GM23338 (cell line): Measurements from ENCODE around the gene C2orf81. TPM values are rescaled to one million over a fixed set of nuclear protein-coding genes. Genes with fewer than 3 reads are reported as not detected.

Experiments used
- ATAC-seq: fragments of 200-7000 bp; cut with Tn5 transposase; 3 replicates; pipeline ENCODE4 v1.9.1; 2020
- DNase-seq: peaks from one replicate; pipeline ENCODE4 v3.0.0-alpha.2; 2015; ENCODE audit warnings: low spot score
- H2AFZ ChIP-seq: fragments of 200-600 bp; sonication (generic); 2 replicates; pipeline ENCODE4 v1.8.0; 2016; ENCODE audit warnings: antibody characterized with exemption, mild to moderate bottlenecking, moderate library complexity
- H3F3A ChIP-seq: fragments of 200-600 bp; sonication (generic); replicated peaks from 2 replicates; pipeline ENCODE4 v1.8.0; 2017; ENCODE audit warnings: antibody characterized with exemption, mixed run types, low read depth
- H3K27ac ChIP-seq: fragments of 200-600 bp; sonication (generic); 2 replicates; pipeline ENCODE4 v1.6.1; 2016; ENCODE audit warnings: low read depth
- H3K27me3 ChIP-seq: fragments of 200-600 bp; sonication (generic); 2 replicates; pipeline ENCODE4 v1.8.0; 2016; ENCODE audit warnings: mild to moderate bottlenecking, mixed run types, moderate library complexity; ENCODE audit not compliant: insufficient read depth
- H3K36me3 ChIP-seq: fragments of 200-600 bp; sonication (generic); 2 replicates; pipeline ENCODE4 v1.8.0; 2016; ENCODE audit warnings: mild to moderate bottlenecking; ENCODE audit not compliant: insufficient read depth
- H3K4me1 ChIP-seq: fragments of 200-600 bp; sonication (generic); 2 replicates; pipeline ENCODE4 v1.8.0; 2016; ENCODE audit warnings: mild to moderate bottlenecking, moderate library complexity; ENCODE audit not compliant: insufficient read depth
- H3K4me2 ChIP-seq: fragments of 200-600 bp; sonication (generic); 2 replicates; pipeline ENCODE4 v1.7.1; 2017; ENCODE audit warnings: mixed run types
- H3K4me3 ChIP-seq: fragments of 200-600 bp; sonication (generic); 2 replicates; pipeline ENCODE4 v1.6.1; 2016; ENCODE audit warnings: mixed run types
- H3K79me2 ChIP-seq: fragments of 200-600 bp; sonication (generic); replicated peaks from 2 replicates; pipeline ENCODE4 v1.8.0; 2017; ENCODE audit warnings: mild to moderate bottlenecking; ENCODE audit not compliant: insufficient read depth
- H3K9me2 ChIP-seq: fragments of 200-600 bp; sonication (generic); 2 replicates; pipeline ENCODE4 v1.8.0; 2017; ENCODE audit not compliant: insufficient read depth
- H4K20me1 ChIP-seq: fragments of 200-600 bp; sonication (generic); replicated peaks from 2 replicates; pipeline ENCODE4 v1.8.0; 2017; ENCODE audit warnings: mild to moderate bottlenecking; ENCODE audit not compliant: insufficient read depth
- H3K27ac Mint-ChIP-seq: 2 replicates; pipeline ENCODE4 v1.8.0; 2020; ENCODE audit warnings: inconsistent platforms, mild to moderate bottlenecking, moderate library complexity, mixed read lengths
- H3K27me3 Mint-ChIP-seq: 3 replicates; pipeline ENCODE4 v1.8.0; 2022; ENCODE audit warnings: low read depth, mild to moderate bottlenecking, moderate library complexity, mixed read lengths, inconsistent platforms; ENCODE audit not compliant: insufficient read depth, poor library complexity
- H3K36me3 Mint-ChIP-seq: 3 replicates; pipeline ENCODE4 v1.8.0; 2021; ENCODE audit warnings: low read depth, mild to moderate bottlenecking, inconsistent platforms, moderate library complexity, mixed read lengths
- H3K4me1 Mint-ChIP-seq: 3 replicates; pipeline ENCODE4 v1.8.0; 2020; ENCODE audit warnings: mild to moderate bottlenecking, inconsistent platforms, mixed read lengths
- H3K4me3 Mint-ChIP-seq: 3 replicates; pipeline ENCODE4 v1.8.0; 2021; ENCODE audit warnings: moderate library complexity, mild to moderate bottlenecking, inconsistent platforms, mixed read lengths
- H3K9me3 Mint-ChIP-seq: 3 replicates; pipeline ENCODE4 v1.8.0; 2020; ENCODE audit warnings: moderate library complexity, mild to moderate bottlenecking, inconsistent platforms, mixed read lengths
- CREB1 ChIP-seq: fragments of 250-450 bp; sonication (Bioruptor Pico); IDR thresholded peaks from 2 replicates; pipeline ENCODE4 v1.5.0; 2020; ENCODE audit warnings: low read depth, mild to moderate bottlenecking, moderate library complexity
- EZH2 ChIP-seq: fragments of 200-600 bp; sonication (generic); IDR thresholded peaks from one replicate; pipeline ENCODE4 v1.8.0; 2017; ENCODE audit warnings: antibody characterized with exemption, mild to moderate bottlenecking, low read depth; ENCODE audit not compliant: unreplicated experiment
- EZH2phosphoT487 ChIP-seq: fragments of 200-600 bp; sonication (generic); IDR thresholded peaks from one replicate; pipeline ENCODE4 v1.8.1; 2018; ENCODE audit warnings: antibody characterized with exemption; ENCODE audit not compliant: unreplicated experiment
- JUNB ChIP-seq: IDR thresholded peaks from one replicate; pipeline ENCODE4 v1.6.1; 2016; ENCODE audit warnings: antibody characterized with exemption; ENCODE audit not compliant: unreplicated experiment
- NANOG ChIP-seq: IDR thresholded peaks from 2 replicates; pipeline ENCODE4 v1.6.1; 2016; ENCODE audit warnings: antibody characterized with exemption, borderline replicate concordance
- POLR2AphosphoS5 ChIP-seq: IDR thresholded peaks from 2 replicates; pipeline ENCODE4 v1.6.1; 2016; ENCODE audit warnings: antibody characterized with exemption, low read depth
- STAT1 ChIP-seq: IDR thresholded peaks from one replicate; pipeline ENCODE4 v1.6.1; 2016; ENCODE audit warnings: antibody characterized with exemption; ENCODE audit not compliant: unreplicated experiment
- ZNF114 ChIP-seq: fragments of 250-450 bp; sonication (Bioruptor Pico); IDR thresholded peaks from 2 replicates; pipeline ENCODE4 v1.5.0; 2020; ENCODE audit warnings: mild to moderate bottlenecking, moderate library complexity
- ZNF331 ChIP-seq: fragments of 250-450 bp; sonication (Bioruptor Pico); IDR thresholded peaks from 2 replicates; pipeline ENCODE4 v1.5.0; 2020; ENCODE audit warnings: low read depth, mild to moderate bottlenecking, moderate library complexity
- long read RNA-seq: library from polyadenylated mRNA; unstranded; transcript quantifications from one replicate; pipeline ENCODE4 v2.0.0, GENCODE V29; 2020; ENCODE audit not compliant: unreplicated experiment
- polyA plus RNA-seq: library from polyadenylated mRNA; unstranded; fragments of >200 nt; fragmentation: Nextera tagmentation; extraction: Ambion mirVana; gene quantifications from 2 replicates; pipeline ENCODE4 v1.2.1, GENCODE V29; 2016
- total RNA-seq: library from RNA; depleted of rRNA; stranded (reverse); fragments of >200 nt; shearing (Covaris generic); gene quantifications from 2 replicates; pipeline ENCODE4 v1.2.3, GENCODE V29; 2014; rRNA removed
- TF ChIP-seq, protein P1 (sequence below), 2 experiments: fragments of 200-600 bp in 1 of 2; sonication (generic) in 1 of 2; conservative IDR thresholded peaks; 2 replicates each; pipeline versions ENCODE4 v1.5.1 to v1.6.1; 2016 to 2017; ENCODE audit warnings: antibody characterized with exemption in 2 of 2, low read depth in 2 of 2, mild to moderate bottlenecking in 2 of 2, moderate library complexity in 1 of 2
- TF ChIP-seq, protein P2 (sequence below): IDR thresholded peaks from 2 replicates; pipeline ENCODE4 v1.6.1; 2016; ENCODE audit warnings: antibody characterized with exemption
- TF ChIP-seq, protein P3 (sequence below): fragments of 250-450 bp; sonication (Bioruptor Pico); IDR thresholded peaks from 2 replicates; pipeline ENCODE4 v1.5.0; 2020; ENCODE audit warnings: mild to moderate bottlenecking, moderate library complexity
- TF ChIP-seq, protein P4 (sequence below): IDR thresholded peaks from one replicate; pipeline ENCODE4 v1.6.1; 2018; ENCODE audit warnings: antibody characterized with exemption; ENCODE audit not compliant: unreplicated experiment

The C2orf81 gene
- total RNA-seq (4.6 TPM in 2 replicates), polyA plus RNA-seq (3.7 and 3.8 TPM in 2 replicates)
- long read RNA-seq, partial matches to known transcripts = 0 of 3 reads
- long read RNA-seq, other reads (novel, unspliced or antisense) = 0 of 3 reads

DNA sequence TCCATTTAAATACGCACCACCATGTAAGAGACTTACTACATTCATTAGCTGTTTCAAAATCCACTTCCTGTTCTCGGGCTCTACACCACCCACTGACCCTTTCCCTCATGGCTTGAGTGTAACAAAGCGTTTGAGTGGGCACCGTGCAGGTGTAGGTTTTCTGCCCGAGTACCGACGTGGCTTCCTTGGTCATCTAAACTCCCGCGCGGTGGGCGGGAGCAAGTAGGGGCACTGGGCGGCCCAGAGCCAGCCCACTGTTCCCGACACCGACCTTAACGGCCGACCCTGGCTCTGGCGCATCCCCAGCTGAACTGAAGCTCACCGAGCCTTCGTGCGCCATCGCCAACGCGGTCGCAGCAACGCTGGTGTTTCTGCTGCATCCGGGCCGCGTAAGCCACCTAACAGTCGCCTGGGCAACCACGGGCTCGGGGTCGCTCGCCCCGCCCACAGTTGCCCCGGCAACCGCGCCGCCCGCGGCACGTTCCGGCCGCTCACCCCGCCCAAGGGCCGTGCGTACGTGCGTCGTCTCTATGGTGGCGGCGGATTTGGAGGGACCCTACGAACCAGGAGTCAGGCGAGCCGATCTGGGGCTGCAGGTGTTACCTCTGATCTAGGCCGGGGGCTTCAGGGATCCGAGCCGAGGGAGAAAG lies at the start of gene C2orf81, which contains the start of gene WDR54:
Gene C2orf81, minus strand, starts transcription at position 399 of the 650 bp plus-strand sequence. Its CDS starts 59 bp downstream, at position 340.
Gene WDR54, plus strand, starts transcription at position 510 of the 650 bp plus-strand sequence. CDS start 424 bp downstream, outside the sequence.
- Mint-ChIP-seq H3K9me3 (no peaks in the 10 kb centered on the region), H3K27me3 (peaks cover 46% of the 10 kb centered on the region), H3K36me3 (peaks cover 15% of the 10 kb centered on the region), H3K4me1 (peaks cover 17% of the 10 kb centered on the region), H3K27ac (peak within 1 kb of the TSS; percentile 95), H3K4me3 (peak within 1 kb of the TSS; percentile 95)
- H4K20me1 ChIP-seq = no peaks in the 10 kb centered on the region; the same call in 1 of the 2 replicates
- H3K4me2 ChIP-seq = peak within 1 kb of the TSS; percentile 87
- ATAC-seq (peak; percentile 86), DNase-seq (peak; percentile 96)
- peaks cover 17% of the 10 kb centered on the region for H3K27me3 ChIP-seq
- TF ChIP-seq CREB1 (CRISPR knock-in tag) = peak; percentile 26
- TF ChIP-seq STAT1 = no peak
- no peak for TF ChIP-seq EZH2
- TF ChIP-seq, protein P1, sequence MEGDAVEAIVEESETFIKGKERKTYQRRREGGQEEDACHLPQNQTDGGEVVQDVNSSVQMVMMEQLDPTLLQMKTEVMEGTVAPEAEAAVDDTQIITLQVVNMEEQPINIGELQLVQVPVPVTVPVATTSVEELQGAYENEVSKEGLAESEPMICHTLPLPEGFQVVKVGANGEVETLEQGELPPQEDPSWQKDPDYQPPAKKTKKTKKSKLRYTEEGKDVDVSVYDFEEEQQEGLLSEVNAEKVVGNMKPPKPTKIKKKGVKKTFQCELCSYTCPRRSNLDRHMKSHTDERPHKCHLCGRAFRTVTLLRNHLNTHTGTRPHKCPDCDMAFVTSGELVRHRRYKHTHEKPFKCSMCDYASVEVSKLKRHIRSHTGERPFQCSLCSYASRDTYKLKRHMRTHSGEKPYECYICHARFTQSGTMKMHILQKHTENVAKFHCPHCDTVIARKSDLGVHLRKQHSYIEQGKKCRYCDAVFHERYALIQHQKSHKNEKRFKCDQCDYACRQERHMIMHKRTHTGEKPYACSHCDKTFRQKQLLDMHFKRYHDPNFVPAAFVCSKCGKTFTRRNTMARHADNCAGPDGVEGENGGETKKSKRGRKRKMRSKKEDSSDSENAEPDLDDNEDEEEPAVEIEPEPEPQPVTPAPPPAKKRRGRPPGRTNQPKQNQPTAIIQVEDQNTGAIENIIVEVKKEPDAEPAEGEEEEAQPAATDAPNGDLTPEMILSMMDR (conservative IDR thresholded peaks at IDR 0.05; ENCODE audit: low read depth in 2 of 2) = no peak
- TF ChIP-seq, protein P2, sequence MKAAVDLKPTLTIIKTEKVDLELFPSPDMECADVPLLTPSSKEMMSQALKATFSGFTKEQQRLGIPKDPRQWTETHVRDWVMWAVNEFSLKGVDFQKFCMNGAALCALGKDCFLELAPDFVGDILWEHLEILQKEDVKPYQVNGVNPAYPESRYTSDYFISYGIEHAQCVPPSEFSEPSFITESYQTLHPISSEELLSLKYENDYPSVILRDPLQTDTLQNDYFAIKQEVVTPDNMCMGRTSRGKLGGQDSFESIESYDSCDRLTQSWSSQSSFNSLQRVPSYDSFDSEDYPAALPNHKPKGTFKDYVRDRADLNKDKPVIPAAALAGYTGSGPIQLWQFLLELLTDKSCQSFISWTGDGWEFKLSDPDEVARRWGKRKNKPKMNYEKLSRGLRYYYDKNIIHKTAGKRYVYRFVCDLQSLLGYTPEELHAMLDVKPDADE = peak; percentile 51; the same call in 1 of the 2 replicates
- no peak for TF ChIP-seq JUNB
- TF ChIP-seq ZNF331 (CRISPR knock-in tag) = no peak
- TF ChIP-seq, protein P3, sequence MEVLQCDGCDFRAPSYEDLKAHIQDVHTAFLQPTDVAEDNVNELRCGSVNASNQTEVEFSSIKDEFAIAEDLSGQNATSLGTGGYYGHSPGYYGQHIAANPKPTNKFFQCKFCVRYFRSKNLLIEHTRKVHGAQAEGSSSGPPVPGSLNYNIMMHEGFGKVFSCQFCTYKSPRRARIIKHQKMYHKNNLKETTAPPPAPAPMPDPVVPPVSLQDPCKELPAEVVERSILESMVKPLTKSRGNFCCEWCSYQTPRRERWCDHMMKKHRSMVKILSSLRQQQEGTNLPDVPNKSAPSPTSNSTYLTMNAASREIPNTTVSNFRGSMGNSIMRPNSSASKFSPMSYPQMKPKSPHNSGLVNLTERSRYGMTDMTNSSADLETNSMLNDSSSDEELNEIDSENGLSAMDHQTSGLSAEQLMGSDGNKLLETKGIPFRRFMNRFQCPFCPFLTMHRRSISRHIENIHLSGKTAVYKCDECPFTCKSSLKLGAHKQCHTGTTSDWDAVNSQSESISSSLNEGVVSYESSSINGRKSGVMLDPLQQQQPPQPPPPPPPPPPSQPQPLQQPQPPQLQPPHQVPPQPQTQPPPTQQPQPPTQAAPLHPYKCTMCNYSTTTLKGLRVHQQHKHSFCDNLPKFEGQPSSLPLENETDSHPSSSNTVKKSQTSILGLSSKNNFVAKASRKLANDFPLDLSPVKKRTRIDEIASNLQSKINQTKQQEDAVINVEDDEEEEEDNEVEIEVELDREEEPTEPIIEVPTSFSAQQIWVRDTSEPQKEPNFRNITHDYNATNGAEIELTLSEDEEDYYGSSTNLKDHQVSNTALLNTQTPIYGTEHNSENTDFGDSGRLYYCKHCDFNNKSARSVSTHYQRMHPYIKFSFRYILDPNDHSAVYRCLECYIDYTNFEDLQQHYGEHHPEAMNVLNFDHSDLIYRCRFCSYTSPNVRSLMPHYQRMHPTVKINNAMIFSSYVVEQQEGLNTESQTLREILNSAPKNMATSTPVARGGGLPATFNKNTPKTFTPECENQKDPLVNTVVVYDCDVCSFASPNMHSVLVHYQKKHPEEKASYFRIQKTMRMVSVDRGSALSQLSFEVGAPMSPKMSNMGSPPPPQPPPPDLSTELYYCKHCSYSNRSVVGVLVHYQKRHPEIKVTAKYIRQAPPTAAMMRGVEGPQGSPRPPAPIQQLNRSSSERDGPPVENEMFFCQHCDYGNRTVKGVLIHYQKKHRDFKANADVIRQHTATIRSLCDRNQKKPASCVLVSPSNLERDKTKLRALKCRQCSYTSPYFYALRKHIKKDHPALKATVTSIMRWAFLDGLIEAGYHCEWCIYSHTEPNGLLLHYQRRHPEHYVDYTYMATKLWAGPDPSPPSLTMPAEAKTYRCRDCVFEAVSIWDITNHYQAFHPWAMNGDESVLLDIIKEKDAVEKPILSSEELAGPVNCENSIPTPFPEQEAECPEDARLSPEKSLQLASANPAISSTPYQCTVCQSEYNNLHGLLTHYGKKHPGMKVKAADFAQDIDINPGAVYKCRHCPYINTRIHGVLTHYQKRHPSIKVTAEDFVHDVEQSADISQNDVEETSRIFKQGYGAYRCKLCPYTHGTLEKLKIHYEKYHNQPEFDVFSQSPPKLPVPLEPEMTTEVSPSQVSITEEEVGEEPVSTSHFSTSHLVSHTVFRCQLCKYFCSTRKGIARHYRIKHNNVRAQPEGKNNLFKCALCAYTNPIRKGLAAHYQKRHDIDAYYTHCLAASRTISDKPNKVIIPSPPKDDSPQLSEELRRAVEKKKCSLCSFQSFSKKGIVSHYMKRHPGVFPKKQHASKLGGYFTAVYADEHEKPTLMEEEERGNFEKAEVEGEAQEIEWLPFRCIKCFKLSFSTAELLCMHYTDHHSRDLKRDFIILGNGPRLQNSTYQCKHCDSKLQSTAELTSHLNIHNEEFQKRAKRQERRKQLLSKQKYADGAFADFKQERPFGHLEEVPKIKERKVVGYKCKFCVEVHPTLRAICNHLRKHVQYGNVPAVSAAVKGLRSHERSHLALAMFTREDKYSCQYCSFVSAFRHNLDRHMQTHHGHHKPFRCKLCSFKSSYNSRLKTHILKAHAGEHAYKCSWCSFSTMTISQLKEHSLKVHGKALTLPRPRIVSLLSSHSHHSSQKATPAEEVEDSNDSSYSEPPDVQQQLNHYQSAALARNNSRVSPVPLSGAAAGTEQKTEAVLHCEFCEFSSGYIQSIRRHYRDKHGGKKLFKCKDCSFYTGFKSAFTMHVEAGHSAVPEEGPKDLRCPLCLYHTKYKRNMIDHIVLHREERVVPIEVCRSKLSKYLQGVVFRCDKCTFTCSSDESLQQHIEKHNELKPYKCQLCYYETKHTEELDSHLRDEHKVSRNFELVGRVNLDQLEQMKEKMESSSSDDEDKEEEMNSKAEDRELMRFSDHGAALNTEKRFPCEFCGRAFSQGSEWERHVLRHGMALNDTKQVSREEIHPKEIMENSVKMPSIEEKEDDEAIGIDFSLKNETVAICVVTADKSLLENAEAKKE (CRISPR knock-in tag) = no peak
- TF ChIP-seq, protein P4, sequence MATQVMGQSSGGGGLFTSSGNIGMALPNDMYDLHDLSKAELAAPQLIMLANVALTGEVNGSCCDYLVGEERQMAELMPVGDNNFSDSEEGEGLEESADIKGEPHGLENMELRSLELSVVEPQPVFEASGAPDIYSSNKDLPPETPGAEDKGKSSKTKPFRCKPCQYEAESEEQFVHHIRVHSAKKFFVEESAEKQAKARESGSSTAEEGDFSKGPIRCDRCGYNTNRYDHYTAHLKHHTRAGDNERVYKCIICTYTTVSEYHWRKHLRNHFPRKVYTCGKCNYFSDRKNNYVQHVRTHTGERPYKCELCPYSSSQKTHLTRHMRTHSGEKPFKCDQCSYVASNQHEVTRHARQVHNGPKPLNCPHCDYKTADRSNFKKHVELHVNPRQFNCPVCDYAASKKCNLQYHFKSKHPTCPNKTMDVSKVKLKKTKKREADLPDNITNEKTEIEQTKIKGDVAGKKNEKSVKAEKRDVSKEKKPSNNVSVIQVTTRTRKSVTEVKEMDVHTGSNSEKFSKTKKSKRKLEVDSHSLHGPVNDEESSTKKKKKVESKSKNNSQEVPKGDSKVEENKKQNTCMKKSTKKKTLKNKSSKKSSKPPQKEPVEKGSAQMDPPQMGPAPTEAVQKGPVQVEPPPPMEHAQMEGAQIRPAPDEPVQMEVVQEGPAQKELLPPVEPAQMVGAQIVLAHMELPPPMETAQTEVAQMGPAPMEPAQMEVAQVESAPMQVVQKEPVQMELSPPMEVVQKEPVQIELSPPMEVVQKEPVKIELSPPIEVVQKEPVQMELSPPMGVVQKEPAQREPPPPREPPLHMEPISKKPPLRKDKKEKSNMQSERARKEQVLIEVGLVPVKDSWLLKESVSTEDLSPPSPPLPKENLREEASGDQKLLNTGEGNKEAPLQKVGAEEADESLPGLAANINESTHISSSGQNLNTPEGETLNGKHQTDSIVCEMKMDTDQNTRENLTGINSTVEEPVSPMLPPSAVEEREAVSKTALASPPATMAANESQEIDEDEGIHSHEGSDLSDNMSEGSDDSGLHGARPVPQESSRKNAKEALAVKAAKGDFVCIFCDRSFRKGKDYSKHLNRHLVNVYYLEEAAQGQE = no peak
- TF ChIP-seq POLR2AphosphoS5 = peak; percentile 80
- TF ChIP-seq EZH2phosphoT487 = no peak
- TF ChIP-seq NANOG = no peak
- no peak for TF ChIP-seq ZNF114 (CRISPR knock-in tag)
- H3F3A ChIP-seq = peaks cover 8% of the 10 kb centered on the region; the same call in 1 of the 2 replicates
- peak within 1 kb of the TSS; percentile 82 for H3K4me3 ChIP-seq
- H3K27ac ChIP-seq = peak within 1 kb of the TSS; percentile 91
- H3K9me2 ChIP-seq = no peaks in the 10 kb centered on the region
- H3K79me2 ChIP-seq = no peaks in the 10 kb centered on the region
- no peaks in the 10 kb centered on the region for H3K36me3 ChIP-seq
- H3K4me1 ChIP-seq = peaks cover 7% of the 10 kb centered on the region
- peak within 1 kb of the TSS; percentile 98 for H2AFZ ChIP-seq
